Aorta (tissue), 5 donors: Measurements from ENCODE around the gene EFCAB6. TPM values are rescaled to one million over a fixed set of nuclear protein-coding genes. Genes with fewer than 3 reads are reported as not detected.

Source experiments
- ATAC-seq: fragments of 200-7000 bp; cut with Tn5 transposase; one replicate; pipeline ENCODE4 v1.9.1; 2022; ENCODE audit warnings: moderate library complexity; ENCODE audit not compliant: low FRiP score
- DNase-seq, 2 donors: peaks; one replicate each; pipeline ENCODE4 v3.0.0-alpha.2; 2020
- H3K27ac ChIP-seq, 2 donors: one replicate each; pipeline ENCODE4 v1.5.1; 2013; ENCODE audit warnings: low read length in 2 of 2, mild to moderate bottlenecking in 2 of 2, moderate library complexity in 2 of 2, control low read depth in 1 of 2, inconsistent platforms in 1 of 2, low read depth in 1 of 2
- H3K27me3 ChIP-seq, 2 donors: one replicate each; pipeline ENCODE4 v1.6.1; 2013; ENCODE audit warnings: control low read depth in 1 of 2, low read length in 1 of 2, mild to moderate bottlenecking in 1 of 2, moderate library complexity in 1 of 2; ENCODE audit not compliant: insufficient read depth in 2 of 2, control insufficient read depth in 1 of 2
- H3K36me3 ChIP-seq, 2 donors: one replicate each; pipeline ENCODE4 v1.6.1; 2013; ENCODE audit warnings: control low read depth in 1 of 2, low read length in 1 of 2, mild to moderate bottlenecking in 1 of 2; ENCODE audit not compliant: insufficient read depth in 2 of 2, control insufficient read depth in 1 of 2
- H3K4me1 ChIP-seq, 2 donors: one replicate each; pipeline ENCODE4 v1.6.1; 2013; ENCODE audit warnings: low read length in 2 of 2, control low read depth in 1 of 2, mild to moderate bottlenecking in 1 of 2, moderate library complexity in 1 of 2; ENCODE audit not compliant: insufficient read depth in 2 of 2, control insufficient read depth in 1 of 2
- H3K4me3 ChIP-seq, 2 donors: one replicate each; pipeline ENCODE4 v1.5.1; 2013; ENCODE audit warnings: low read length in 2 of 2, control low read depth in 1 of 2, mild to moderate bottlenecking in 1 of 2
- H3K9me3 ChIP-seq: one replicate; pipeline ENCODE4 v1.6.1; 2013; ENCODE audit warnings: mild to moderate bottlenecking, low read length; ENCODE audit not compliant: control insufficient read depth
- WGBS, 2 donors: extraction: QIAGEN DNeasy Blood & Tissue Kit; methylation state at CpG; one replicate each; pipeline ENCODE4 v1.1.7; 2013; 5-methylcytosine and 5-hydroxymethylcytosine counted together
- intact Hi-C, 2 donors: fragments of 100-400 bp; cut with DNase I; formaldehyde crosslinking; loops; one replicate each; pipeline versions ENCODE4 v1.14.2 to v1.15.0; 2022
- polyA plus RNA-seq, 2 donors: library from polyadenylated mRNA; stranded (reverse); fragments of 200-250 nt; gene quantifications; one replicate each; pipeline ENCODE4 v1.2.3, GENCODE V29; 2013
- total RNA-seq, 2 donors: library from RNA; stranded (reverse); fragmentation: NEBNext Ultra II Directional; extraction: Animal tissue kit (Norgen Biotek cat#: 25700); gene quantifications; one replicate each; pipeline ENCODE4 v1.2.1, GENCODE V29; 2021
- donor health status: healthy with polysubstance abuse.
- donor health status: Bipolar disorder and iron deficiency.
- donor health status: DM: no; HTN: no; CAD: no.
- donor health status: DM: no; HTN: no; CAD: no.
- donor health status: DM: yes; HTN: yes; CAD: no.

EFCAB6 gene
- total and polyA plus RNA-seq, 4 donors: 0.88 to 2.6 (median 1.8) TPM

DNA sequence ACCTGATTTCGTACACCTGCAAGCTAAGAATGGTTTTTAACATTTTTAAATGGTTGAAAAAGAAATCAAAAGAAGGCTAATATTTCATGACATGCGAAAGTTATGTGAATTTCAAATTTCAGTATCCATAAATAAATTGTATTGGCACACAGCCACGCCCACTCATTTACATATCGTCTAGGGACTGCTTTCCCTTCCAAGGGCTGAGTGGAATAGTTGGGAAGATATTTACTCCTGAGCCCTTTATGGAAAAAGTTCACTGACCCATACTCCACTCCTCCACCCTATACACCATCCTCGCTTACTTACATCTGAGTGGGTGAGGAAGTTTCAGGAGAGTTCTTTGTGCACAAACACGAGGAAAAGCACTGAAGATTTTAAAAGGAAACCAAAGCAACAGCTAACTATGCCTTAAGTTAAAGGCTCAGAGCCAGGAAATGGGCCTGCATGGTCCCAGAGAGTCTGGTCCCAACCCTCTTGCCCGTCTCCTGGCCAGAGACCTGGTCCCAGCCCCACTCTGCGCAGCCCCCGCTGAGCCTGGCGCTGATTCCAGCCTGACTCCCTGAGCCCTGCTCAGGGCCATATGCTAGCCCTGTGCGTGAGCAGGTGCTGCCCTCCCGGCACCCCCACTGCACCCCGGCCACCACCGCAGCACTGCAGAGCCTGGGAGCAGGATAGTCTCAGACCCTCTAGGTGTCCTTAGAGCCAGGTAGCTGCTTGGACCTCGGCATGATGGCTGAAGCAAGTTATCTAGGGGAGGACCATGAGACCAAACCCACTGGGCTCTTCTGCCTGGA is 69.8 kb downstream of the EFCAB6 start:
- DNase-seq: no peak
- WGBS, 2 donors: 79 to 81% methylated on average over 15 of the region's 15 CpGs
- ATAC-seq: no peak
- Histone ChIP-seq H3K27ac (no peak overlapping the region), H3K9me3 (no peaks in the 10 kb centered on the region), H3K4me3 (no peak overlapping the region), H3K4me1 (no peaks in the 10 kb centered on the region), H3K36me3 (no peaks in the 10 kb centered on the region), H3K27me3 (no peaks in the 10 kb centered on the region)
- intact Hi-C loops: no loop called here

DNA sequence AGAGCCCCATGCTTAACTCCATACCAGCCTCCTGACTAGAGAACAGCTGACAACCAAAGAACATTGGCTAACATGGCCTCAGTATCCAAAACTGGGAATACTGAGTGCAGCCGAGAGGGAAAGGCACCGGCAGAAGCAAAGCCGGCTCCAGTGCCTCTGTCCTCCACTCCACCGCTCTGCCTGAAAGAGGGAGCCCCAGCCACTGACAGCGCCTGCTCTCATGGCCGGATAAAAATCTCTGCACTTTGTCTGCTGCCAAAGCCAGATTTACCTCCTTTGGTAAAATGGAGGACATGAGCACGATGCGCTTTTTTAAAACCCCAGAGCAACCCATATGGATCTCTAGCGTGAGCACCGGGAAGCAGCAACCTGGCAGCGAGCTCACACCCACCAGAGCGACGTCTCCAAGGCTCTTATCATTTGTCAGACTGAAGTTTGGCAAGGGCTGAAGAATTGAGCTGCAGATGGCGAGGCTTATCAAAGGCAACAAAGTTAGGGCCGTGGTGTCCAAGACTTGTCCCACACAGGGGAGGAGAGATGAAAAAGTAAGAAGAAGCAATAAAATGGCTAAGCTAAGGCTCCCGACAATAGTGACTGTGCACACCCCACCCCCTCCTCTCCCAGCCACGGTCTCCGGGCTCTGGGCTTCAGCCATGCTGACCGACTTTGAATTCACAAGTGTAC is 71.4 kb downstream of the EFCAB6 start:
- Histone ChIP-seq H3K27me3 (no peaks in the 10 kb centered on the region), H3K4me1 (no peaks in the 10 kb centered on the region), H3K4me3 (no peak overlapping the region), H3K36me3 (no peaks in the 10 kb centered on the region), H3K27ac (no peak overlapping the region), H3K9me3 (no peaks in the 10 kb centered on the region)
- DNase-seq (no peak), ATAC-seq (no peak)
- intact Hi-C loops: no loop called here
- WGBS, 2 donors: 42 to 46% methylated on average over 19 of the region's 19 CpGs

DNA sequence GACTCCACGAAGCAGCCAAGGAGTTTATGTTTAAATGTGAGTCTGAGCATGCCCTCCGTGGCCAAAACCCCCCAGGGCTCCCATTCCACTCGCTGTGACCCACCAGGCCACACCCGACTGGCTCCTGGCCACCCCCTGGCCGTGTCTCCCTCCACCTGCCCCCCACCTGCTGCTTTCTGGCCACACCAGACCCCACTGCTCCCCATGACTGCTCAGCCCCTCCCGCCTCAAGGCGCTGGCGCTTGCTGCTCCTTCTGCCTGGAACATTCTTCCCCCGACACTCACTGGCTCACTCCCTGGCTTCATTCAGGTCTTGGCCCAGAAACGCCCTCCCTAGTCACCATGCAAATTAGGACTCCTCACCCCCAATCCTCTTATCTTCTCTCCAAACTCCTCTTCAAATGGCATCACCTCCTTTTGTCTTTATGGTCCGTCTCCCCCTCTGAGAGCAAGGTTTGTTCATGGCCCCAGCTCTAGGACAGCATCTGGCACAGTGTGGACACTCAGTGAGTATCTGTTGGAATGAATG is 72.2 kb downstream of the EFCAB6 start:
- no peaks in the 10 kb centered on the region for H3K36me3 ChIP-seq
- no peak for DNase-seq
- no peaks in the 10 kb centered on the region for H3K9me3 ChIP-seq
- no peaks in the 10 kb centered on the region for H3K27me3 ChIP-seq
- ATAC-seq: no peak
- no peak overlapping the region for H3K27ac ChIP-seq
- 68 to 70% methylated on average over 11 of the region's 11 CpGs for WGBS, 2 donors
- H3K4me3 ChIP-seq: no peak overlapping the region
- intact Hi-C loops: no loop called here
- H3K4me1 ChIP-seq: no peaks in the 10 kb centered on the region

DNA sequence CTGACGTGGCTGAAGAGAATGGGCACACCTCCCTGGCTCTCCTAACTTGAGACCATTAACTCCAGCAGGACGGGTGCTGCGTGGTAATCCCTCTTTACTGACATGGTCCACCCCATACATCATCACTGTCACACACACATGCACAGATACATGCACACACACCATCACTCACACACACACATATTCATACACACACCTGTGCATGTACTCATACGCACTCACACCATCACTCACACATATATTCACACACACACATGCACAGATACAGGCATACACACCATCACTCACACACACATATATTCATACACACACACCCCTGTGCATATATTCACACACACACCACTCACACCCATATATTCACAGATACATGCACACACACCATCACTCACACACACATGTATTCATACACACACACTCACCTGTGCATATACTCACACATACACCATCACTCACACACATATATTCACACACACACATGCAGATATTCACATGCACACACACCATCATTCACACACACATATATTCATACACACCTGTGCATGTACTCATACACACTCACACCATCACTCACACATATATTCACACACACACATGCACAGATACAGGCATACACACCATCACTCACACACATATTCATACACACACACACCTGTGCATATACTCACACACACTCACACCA is 74.8 kb downstream of the EFCAB6 start:
- Histone ChIP-seq H3K4me1 (no peaks in the 10 kb centered on the region), H3K9me3 (no peaks in the 10 kb centered on the region), H3K4me3 (no peak overlapping the region), H3K36me3 (no peaks in the 10 kb centered on the region), H3K27me3 (no peaks in the 10 kb centered on the region), H3K27ac (no peak overlapping the region)
- no peak for ATAC-seq
- WGBS, 2 donors: 88 to 89% methylated on average over 4 of the region's 4 CpGs
- no peak for DNase-seq
- intact Hi-C loops: no loop called here

DNA sequence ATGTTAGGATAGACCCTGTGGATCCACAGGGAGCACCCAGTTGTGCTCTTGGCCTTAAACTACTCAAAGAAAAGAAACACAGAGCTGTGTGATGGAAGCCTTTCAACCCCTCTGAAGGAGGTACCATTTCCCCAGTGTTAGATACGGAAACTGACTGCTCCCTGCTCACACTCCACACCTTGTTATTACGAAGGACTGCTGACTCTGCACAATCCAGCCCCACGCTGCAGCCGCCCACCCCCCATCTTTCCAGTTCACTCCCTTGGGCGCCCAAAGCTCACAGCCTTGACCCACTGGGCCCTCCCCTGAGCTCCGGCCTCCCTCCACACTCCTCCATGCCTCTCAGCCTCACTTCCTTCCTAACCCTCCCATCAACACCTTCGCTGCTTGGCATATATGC is 75.5 kb downstream of the EFCAB6 start:
- Histone ChIP-seq H3K27me3 (no peaks in the 10 kb centered on the region), H3K9me3 (no peaks in the 10 kb centered on the region), H3K4me1 (no peaks in the 10 kb centered on the region), H3K36me3 (no peaks in the 10 kb centered on the region), H3K27ac (no peak overlapping the region), H3K4me3 (no peak overlapping the region)
- intact Hi-C loops: no loop called here
- 84 to 86% methylated on average over 7 of the region's 7 CpGs for WGBS, 2 donors
- no peak for DNase-seq
- no peak for ATAC-seq

DNA sequence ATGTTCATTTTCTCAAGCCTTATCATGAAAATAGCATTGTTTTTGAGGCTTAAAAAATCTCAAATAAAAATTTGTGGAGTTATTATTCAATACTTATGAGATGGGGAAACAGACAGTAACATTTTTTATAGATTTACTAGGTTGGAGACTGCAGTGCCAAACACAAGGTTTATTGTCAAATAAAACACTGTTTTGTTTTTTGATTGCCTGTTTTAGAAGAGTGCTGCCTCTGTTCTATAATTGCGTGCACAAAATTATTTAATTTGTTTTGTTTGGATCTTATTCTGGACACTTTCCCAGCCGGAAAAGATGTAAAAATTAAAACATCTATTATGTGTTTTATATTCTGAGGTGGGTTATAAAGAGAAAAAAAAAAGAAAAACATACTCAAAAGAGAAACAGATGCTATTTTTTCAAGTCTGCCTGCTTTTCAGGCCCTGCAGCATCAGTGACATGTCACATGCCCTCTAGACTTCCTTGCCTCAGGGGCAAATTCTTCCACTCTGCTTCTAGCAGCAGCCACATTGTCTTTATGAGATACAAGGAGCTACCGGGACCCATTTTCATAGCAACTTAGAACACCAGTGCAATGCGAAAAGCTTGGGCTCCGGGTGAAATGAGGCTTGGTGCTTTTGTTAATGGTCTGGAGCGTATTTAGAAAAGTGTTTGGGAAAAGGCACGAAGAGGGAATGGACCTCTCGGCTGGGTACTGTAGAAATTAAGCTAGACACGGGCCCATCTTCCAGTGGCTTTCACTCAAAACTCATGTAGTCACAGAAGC is 77.5 kb downstream of the EFCAB6 start:
- Histone ChIP-seq H3K27ac (no peak overlapping the region), H3K4me1 (no peaks in the 10 kb centered on the region), H3K27me3 (no peaks in the 10 kb centered on the region), H3K4me3 (no peak overlapping the region), H3K36me3 (no peaks in the 10 kb centered on the region), H3K9me3 (no peaks in the 10 kb centered on the region)
- DNase-seq (no peak), ATAC-seq (no peak)
- intact Hi-C loops: no loop called here
- 59 to 61% methylated on average over 9 of the region's 9 CpGs for WGBS, 2 donors

DNA sequence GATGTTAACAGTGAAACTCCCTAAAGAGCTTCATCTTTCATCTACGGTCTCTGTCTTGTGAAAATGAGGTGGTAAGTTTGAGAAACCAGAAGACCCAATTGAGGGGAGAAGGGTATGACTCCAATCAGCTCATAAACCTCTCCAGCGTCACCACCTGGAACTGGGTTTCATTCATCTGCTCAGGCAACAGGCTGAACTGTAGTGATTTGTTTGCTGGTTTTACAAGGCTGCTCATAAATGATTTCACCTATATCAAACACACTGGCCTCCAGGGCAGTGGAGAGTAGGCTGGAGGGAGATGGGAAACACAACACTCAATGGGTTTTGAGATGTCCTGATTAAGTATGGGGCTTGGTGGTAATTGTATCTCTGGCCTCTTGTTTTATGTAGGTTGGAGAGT is 79.0 kb downstream of the EFCAB6 start:
- no peaks in the 10 kb centered on the region for H3K4me1 ChIP-seq
- H3K27me3 ChIP-seq: no peaks in the 10 kb centered on the region
- WGBS, 2 donors: 81 to 84% methylated on average over 2 of the region's 2 CpGs
- no peaks in the 10 kb centered on the region for H3K36me3 ChIP-seq
- intact Hi-C loops: no loop called here
- H3K4me3 ChIP-seq: no peak overlapping the region
- H3K27ac ChIP-seq: no peak overlapping the region
- DNase-seq (no peak), ATAC-seq (no peak)
- H3K9me3 ChIP-seq: no peaks in the 10 kb centered on the region

DNA sequence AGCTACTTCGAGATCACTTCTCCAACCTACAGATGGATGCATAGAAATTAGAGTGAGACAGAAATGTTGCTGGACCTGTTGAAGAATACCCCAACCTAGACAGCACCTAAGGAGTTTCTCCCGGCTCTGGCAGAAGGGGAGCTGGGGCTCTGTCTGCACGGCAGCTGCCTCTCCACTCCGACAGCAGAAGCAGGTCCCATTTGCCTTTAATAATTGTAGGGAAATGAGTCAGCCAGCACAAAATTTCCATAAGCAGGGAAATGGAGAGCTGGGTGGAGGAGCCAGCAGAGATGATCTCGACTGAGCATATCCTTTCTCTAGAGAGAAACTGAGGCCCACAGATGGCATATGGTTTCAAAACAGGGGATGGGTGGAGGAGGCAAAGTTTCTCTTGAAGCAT is 80.1 kb downstream of the EFCAB6 start:
- Histone ChIP-seq H3K9me3 (no peaks in the 10 kb centered on the region), H3K27ac (no peak overlapping the region), H3K27me3 (no peaks in the 10 kb centered on the region), H3K4me1 (no peaks in the 10 kb centered on the region), H3K36me3 (no peaks in the 10 kb centered on the region), H3K4me3 (no peak overlapping the region)
- intact Hi-C loops: no loop called here
- no peak for DNase-seq
- no peak for ATAC-seq
- 57 to 60% methylated on average over 5 of the region's 5 CpGs for WGBS, 2 donors
